HEK293T (cell line): ENCODE results near the gene OR6J1.

Source experiments
- FOXK2 ChIP-seq: fragments of 450-650 bp; IDR thresholded peaks from 2 replicates; pipeline ENCODE4 v1.6.1; 2016; ENCODE audit warnings: mild to moderate bottlenecking
- TF ChIP-seq, protein P1 (sequence below): fragments of 450-650 bp; IDR thresholded peaks from 2 replicates; pipeline ENCODE4 v1.6.1; 2016

DNA sequence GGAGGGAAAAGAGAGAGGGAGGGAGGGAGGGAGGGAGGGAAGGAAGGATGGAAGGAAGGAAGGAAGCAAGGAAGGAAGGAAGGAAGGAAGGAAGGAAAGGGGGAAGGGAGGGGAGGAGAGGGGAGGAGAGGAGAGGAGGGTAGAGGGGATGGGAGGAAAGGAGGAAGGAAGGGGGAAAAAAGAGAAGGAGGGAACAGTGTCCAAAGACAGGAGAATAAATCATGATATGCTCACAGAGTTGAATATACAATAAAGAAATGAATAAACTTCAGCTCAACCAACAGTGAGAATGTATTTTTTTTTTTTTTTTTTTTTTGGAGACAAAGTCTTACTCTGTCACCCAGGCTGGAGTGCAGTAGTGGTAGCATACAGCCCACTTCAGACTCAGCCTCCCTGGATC, 4.0 kb downstream of the OR6J1 start:
- TF ChIP-seq FOXK2: no peak
- TF ChIP-seq, protein P1, sequence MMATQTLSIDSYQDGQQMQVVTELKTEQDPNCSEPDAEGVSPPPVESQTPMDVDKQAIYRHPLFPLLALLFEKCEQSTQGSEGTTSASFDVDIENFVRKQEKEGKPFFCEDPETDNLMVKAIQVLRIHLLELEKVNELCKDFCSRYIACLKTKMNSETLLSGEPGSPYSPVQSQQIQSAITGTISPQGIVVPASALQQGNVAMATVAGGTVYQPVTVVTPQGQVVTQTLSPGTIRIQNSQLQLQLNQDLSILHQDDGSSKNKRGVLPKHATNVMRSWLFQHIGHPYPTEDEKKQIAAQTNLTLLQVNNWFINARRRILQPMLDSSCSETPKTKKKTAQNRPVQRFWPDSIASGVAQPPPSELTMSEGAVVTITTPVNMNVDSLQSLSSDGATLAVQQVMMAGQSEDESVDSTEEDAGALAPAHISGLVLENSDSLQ: no peak
